ENCODE results near the gene CUL1. TPM values are rescaled to one million over a fixed set of nuclear protein-coding genes. Genes with fewer than 3 reads are reported as not detected.

CUL1 gene
- total RNA-seq, 1 donor from 2014 or later, result 56.9 TPM

Other genes with a start within 250 kb of the CUL1 start
- gene C7orf33, start 108.1 kb upstream of the CUL1 start, total RNA-seq, result not detected in 2 replicates
- 17.6 and 19.6 TPM in 2 replicates for gene EZH2, start 185.4 kb downstream of the CUL1 start, total RNA-seq

All from activated B cell treated with CpG ODN at 0.5 μM for 24 hours (primary cell).